ENCODE results near the gene GOLGA8K. TPM values are rescaled to one million over a fixed set of nuclear protein-coding genes. Genes with fewer than 3 reads are reported as not detected.

GOLGA8K gene
- total and polyA plus RNA-seq, 2 of the 8 experiments (the other 6 are each of a cell fraction or from before 2014, with no cell fraction given) = 0.47 to 1.3 TPM

Small RNAs within 50 kb of the gene (small RNA-seq; reads per million reads assigned to genes)
- gene RF00096 (ENCODE audit: insufficient read depth) (not detected), gene RN7SL185P (ENCODE audit: insufficient read depth) (not detected), gene RN7SL539P (ENCODE audit: insufficient read depth) (not detected)

Other genes starting within 250 kb of the GOLGA8K start
- not detected in 2 replicates for gene GOLGA8O, start 52.3 kb upstream of the GOLGA8K start, total RNA-seq (2021; fragmentation: NEBNext Ultra II Directional; extraction: Animal tissue kit (Norgen Biotek cat#: 25700))
- gene GOLGA8O, start 52.3 kb upstream of the GOLGA8K start, polyA plus RNA-seq (2011; rRNA removed) = not detected in 2 replicates
- 0.63 and 0.99 TPM in 2 replicates for gene GOLGA8N, start 190.2 kb upstream of the GOLGA8K start, total RNA-seq (2021; fragmentation: NEBNext Ultra II Directional; extraction: Animal tissue kit (Norgen Biotek cat#: 25700))
- gene GOLGA8N, start 190.2 kb upstream of the GOLGA8K start, polyA plus RNA-seq (2011; rRNA removed) = 0.53 and 0.54 TPM in 2 replicates
- 112 TPM in 2 replicates for gene ARHGAP11A, start 212.2 kb upstream of the GOLGA8K start, total RNA-seq (2021; fragmentation: NEBNext Ultra II Directional; extraction: Animal tissue kit (Norgen Biotek cat#: 25700))
- 6.9 and 8.1 TPM in 2 replicates for gene ARHGAP11A, start 212.2 kb upstream of the GOLGA8K start, polyA plus RNA-seq (2011; rRNA removed)
- 16.9 and 19.9 TPM in 2 replicates for gene SCG5, start 238.4 kb upstream of the GOLGA8K start, total RNA-seq (2021; fragmentation: NEBNext Ultra II Directional; extraction: Animal tissue kit (Norgen Biotek cat#: 25700))
- gene SCG5, start 238.4 kb upstream of the GOLGA8K start, polyA plus RNA-seq (2011; rRNA removed) = 11.4 and 18.7 TPM in 2 replicates

All from H1 (cell line).